CD4-positive, alpha-beta T cell treated with Interleukin-17A for 1 hour (primary cell): ENCODE results near the gene SMIM33.
A peak's percentile ranks its signal among the peaks of the same experiment; 100 is the strongest.
"Not testable (repeated sequence)": the region's sequence is repeated elsewhere in the genome, so short reads cannot be mapped to it uniquely, and the experiment has no call there.

ENCODE experiments used
- DNase-seq: peaks from one replicate; pipeline ENCODE4 v3.0.0-alpha.2; 2020

Gene SMIM33

DNA sequence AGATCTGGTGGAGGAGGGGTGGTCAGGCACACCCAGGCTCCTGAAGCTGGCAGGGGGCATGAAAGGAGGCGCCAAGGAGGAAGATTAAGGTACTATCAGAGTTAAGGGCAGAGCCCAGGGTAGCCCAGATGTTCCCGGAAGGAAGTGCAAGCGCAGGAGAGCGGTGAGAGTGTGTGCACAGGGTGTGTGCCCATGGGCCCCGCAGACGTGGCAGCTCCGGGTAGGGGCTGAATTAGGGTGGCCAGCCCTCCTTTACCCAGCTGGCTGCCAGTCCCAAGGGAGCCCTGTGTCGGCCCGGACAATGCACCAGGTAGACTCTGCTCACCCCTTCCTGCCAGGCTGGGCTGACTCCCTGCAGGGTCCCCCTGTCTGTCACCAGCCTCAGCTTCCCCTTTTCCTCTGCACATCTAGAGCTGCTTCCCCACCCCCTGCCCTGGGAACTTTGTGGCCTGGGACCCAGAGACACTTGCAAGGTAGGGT, at the start of gene SMIM33:
TSS of gene SMIM33 (plus strand) at position 184 of the 480 bp plus-strand sequence. CDS start at position 302, 118 bp downstream.
- peak; percentile 59 for DNase-seq

DNA sequence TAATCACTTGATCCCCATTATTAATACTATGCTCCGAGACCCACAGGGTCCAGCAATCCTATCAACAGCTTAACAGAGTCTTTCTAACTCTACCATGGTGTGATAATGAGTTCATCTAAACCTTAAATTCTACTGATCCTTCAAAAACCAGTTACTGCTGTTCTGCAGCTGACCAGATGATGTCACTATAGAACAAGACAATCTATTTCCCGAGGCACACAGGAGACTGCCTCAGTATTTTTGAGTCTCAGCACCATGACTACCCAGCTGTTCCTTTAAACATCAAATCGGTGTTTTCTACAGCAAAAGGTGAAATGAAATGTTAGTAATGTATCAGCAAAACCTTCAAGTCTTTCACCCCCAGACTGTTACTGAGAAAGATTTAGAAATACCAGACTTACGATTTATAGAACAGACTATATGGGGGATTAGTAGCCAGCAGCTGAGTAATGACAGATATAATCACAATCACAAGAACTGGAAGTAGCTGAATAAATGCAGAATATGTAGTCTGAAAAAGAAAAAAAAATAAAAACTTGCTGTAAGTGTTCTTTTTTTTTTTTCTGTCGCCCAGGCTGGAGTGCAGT, 48.4 kb upstream of the SMIM33 start:
- DNase-seq, result peak; percentile 89

DNA sequence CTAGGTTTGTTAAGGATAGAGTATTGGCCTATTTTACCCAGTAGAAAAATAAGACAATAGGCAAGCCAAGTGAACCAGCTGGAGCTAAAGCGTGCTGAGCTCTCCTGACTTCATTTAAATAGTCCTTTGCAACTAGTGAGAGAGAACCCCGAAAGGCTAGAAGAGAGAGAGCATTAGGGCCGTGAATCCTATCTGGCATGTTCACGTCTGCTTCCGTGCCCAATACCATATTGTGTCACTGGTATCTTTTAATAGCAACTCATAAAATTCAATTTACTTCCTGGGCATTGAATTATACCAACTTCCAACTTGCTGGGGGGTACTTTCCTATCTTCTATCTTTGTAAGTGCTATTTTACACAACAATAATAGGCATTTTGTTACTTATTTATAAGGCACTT, 45.3 kb upstream of the SMIM33 start:
- no peak for DNase-seq

DNA sequence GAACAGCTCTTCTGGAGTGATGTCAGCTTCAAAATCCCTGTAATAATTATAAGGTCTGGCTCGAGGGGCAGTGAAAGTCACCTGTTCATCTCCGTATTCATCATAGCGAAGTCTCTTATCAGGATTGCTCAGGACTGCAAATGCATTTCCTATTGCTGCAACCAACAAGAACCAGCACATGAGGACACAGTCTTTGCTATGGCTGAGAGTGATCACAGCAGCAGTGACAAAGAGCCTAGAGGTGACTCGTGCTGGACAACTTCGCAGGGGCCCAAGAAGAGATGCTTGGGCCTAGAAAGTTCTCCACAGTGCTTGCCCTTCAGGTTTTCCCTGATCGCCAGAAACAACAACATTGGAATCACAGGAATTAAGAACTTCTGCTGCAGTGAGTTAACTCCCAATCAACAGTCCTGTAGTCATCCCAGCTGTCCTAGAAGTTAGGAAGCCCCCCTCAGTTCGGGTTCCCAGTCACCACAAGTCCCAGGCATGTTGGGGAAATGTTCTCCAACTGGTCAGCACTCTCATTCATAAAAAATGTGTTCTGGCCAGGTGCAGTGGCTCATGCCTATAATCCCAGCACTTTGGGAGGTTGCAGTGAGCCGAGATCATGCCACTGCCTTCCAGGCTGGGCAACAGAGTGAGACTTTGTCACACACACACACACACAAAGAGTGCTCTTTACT, 44.5 kb upstream of the SMIM33 start:
- DNase-seq, result no peak

- DNase-seq, result no peak
Observed at GRCh38 chr5:139430015-139430414, 40.8 kb upstream of the SMIM33 start.

GRCh38 chr5:139431706-139432105, 39.1 kb upstream of the SMIM33 start:
- no peak for DNase-seq

- no peak for DNase-seq
Observed at GRCh38 chr5:139435676-139436075, 35.1 kb upstream of the SMIM33 start.

GRCh38 chr5:139438707-139439012, 32.1 kb upstream of the SMIM33 start:
- DNase-seq, result no peak

- peak; percentile 90 for DNase-seq
Observed at GRCh38 chr5:139439013-139439903, 31.5 kb upstream of the SMIM33 start, which contains the start of gene DNAJC18. Gene DNAJC18 (minus strand): TSS chr5:139439525. CDS start chr5:139439445, 80 bp downstream.

DNA sequence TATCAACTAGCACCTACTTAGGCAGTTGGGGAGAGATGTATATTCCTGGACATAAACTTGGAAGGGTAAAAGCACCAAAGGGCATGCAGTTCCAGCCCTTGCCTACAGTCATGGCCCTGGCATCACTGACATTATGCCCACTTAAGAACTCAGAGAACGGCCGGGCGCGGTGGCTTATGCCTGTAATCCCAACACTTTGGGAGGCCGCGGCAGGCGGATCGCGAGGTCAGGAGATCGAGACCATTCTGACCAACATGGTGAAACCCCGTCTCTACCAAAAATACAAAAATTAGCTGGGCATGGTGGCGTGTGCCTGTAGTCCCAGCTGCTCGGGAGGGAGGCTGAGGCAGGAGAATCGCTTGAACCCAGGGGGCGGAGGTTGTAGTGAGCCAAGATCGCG, 30.4 kb upstream of the SMIM33 start:
- not testable (repeated sequence) for DNase-seq

- peak; percentile 53 for DNase-seq
Observed at GRCh38 chr5:139443831-139444453, 26.9 kb upstream of the SMIM33 start.

- no peak for DNase-seq
Observed at GRCh38 chr5:139445325-139446170, 25.3 kb upstream of the SMIM33 start.

- DNase-seq, result no peak
Observed at GRCh38 chr5:139446956-139447779, 23.6 kb upstream of the SMIM33 start.

GRCh38 chr5:139451176-139451575, 19.6 kb upstream of the SMIM33 start:
- no peak for DNase-seq

DNA sequence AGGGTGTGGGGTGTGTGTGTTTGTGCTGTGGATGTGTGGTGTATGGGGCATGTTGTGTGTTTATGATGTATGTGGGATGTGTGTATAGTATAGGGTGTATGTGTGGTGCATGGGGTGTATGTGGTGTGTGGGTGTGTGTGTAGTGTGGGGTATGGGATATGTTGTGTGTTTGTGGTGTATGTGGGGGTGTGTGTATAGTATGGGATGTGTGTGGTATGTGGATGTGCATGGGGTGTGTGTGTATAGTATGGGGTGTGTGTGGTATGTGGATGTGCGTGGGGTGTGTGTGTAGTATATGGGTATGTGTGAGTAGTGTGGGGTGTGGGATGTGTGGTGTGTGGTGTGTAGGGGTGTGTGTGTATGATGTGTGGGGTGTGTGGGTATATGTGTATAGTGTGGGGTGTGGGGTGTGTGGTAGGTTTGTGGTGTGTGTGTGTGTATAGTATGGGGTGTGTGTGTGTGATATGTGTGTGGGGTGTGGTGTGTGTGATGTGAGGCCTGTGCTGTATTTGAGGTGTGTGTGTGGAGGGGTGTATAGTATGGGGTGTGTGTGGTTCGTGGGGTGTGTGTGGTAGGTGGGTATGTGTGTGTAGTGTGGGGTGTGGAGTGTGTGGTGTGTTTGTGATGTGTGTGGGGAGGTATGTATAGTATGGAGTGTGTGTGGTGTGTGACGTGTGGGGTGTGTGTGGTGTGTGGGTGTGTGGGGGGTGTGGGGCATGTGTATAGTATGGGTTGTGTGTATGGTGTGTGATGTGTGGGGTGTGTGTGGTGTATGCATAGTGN, 18.7 kb upstream of the SMIM33 start:
- no peak for DNase-seq

DNA sequence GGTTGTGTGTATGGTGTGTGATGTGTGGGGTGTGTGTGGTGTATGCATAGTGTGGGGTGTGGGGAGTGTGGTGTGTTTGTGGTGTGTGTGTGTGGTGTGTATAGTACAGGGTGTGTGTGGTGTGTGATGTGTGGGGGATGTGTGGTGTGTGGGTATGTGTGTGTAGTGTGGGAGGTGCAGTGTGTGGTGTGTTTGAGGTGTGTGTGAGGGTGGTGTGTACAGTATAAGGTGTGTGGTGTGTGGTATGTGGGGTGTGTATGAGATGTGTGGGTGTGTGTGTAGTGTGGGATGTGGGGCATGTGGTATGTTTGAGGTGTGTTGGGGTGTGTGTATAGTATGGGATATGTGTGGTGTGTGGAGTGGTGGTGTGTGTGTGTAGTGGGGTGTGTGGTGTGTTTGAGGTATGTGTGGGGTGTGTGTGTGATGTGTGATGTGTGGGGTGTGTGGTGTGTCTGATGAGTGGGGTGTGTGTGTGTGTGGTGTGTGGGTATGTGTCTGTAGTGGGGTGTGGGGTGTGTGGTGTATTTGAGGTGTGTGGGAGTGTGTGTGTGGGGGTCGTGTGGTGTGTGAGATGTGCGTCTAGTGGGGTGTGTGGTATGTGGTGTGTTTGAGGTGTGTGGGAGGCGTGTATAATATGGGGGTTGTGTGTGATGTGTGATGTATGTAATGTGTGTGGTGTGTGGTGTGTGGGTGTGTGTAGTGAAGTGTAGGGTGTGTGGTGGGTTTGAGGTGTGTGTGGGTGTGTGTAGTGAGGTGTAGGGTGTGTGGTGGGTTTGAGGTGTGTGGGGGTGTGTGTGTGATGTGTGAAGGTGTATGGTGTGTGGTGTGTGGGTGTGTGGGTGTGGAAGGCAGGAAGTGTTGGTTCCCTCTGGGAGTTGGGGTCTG, 16.9 kb upstream of the SMIM33 start:
- peak; percentile 73 for DNase-seq

GRCh38 chr5:139454568-139455290, 16.1 kb upstream of the SMIM33 start:
- no peak for DNase-seq

GRCh38 chr5:139456776-139457175, 14.0 kb upstream of the SMIM33 start:
- DNase-seq, result no peak

DNA sequence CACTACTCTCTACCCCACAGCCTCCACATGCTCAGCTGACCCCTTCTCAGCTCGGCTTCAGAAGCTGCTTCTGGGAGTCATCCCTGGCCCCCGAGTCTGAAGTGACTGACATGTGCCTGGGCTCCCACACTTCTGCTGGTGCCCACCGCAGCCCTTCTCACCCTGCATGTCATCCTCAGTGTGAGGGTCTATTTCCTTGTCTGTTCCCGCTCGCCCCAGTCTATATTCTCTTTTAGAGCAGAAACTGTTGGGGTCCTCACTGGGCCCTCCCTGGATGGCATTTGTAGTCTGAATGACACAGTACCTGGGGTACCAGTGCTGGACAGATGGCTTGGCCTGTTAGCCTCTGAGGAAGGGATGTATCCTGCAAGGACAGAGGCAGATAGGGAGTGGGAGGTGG, 13.6 kb upstream of the SMIM33 start:
- no peak for DNase-seq
